Measurements from ENCODE around the gene TRAK1.

GRCh38 chr3:42120866-42121265 lies 29.7 kb downstream of the TRAK1 start:
- TF ChIP-seq CTCF (conservative IDR thresholded peaks at IDR 0.05) (no peak), EZH2 (IDR thresholded peaks at IDR 0.05; ENCODE audit: low read depth) (no peak)
